Measurements from ENCODE around the gene ARHGAP24.

- TF ChIP-seq SRF (IDR thresholded peaks at IDR 0.05; ENCODE audit: low read depth) (no peak), REST (IDR thresholded peaks at IDR 0.05; ENCODE audit: low read depth) (no peak), POLR2AphosphoS5 (IDR thresholded peaks at IDR 0.05; ENCODE audit: low read depth, low read length) (no peak), ATF3 (IDR thresholded peaks at IDR 0.05) (no peak), CTCF (IDR thresholded peaks at IDR 0.05 in 2 of 3, conservative IDR thresholded peaks at IDR 0.05 in 1 of 3; ENCODE audit: borderline replicate concordance in 1 of 3, insufficient read depth in 1 of 3, low read depth in 2 of 3, low read length in 2 of 3) (no peak), POLR2A (IDR thresholded peaks at IDR 0.05; ENCODE audit: borderline replicate concordance, extremely low read depth, insufficient read depth, insufficient read length) (no peak), YY1 (IDR thresholded peaks at IDR 0.05; ENCODE audit: extremely low read depth, insufficient replicate concordance, low read depth, low read length) (no peak), SIN3A (IDR thresholded peaks at IDR 0.05; ENCODE audit: low read depth) (no peak), ELF1 (IDR thresholded peaks at IDR 0.05; ENCODE audit: borderline replicate concordance, low read depth) (no peak), MAX (IDR thresholded peaks at IDR 0.05) (no peak), EZH2 (IDR thresholded peaks at IDR 0.05) (no peak), EGR1 (IDR thresholded peaks at IDR 0.05; ENCODE audit: low read depth) (no peak), EZH2phosphoT487 (IDR thresholded peaks at IDR 0.05; ENCODE audit: borderline replicate concordance) (no peak)
These were observed 47.8 kb upstream of the ARHGAP24 start for GRCh38 chr4:85427123-85427522.
